Neutrophil (primary cell): ENCODE data around the gene SLC28A1.
A peak's percentile ranks its signal among the peaks of the same experiment; 100 is the strongest.
"Not testable (repeated sequence)": the region's sequence is repeated elsewhere in the genome, so short reads cannot be mapped to it uniquely, and the experiment has no call there.

Source experiments
- H3K27ac ChIP-seq: fragments of 200-600 bp; sonication (generic); 2 replicates; pipeline ENCODE4 v1.5.1; 2016; ENCODE audit warnings: mild to moderate bottlenecking, moderate library complexity
- H3K27me3 ChIP-seq: fragments of 200-600 bp; sonication (generic); 2 replicates; pipeline ENCODE4 v1.6.0; 2016; ENCODE audit warnings: mild to moderate bottlenecking
- H3K36me3 ChIP-seq: fragments of 200-600 bp; sonication (generic); 2 replicates; pipeline ENCODE4 v1.5.1; 2017
- H3K4me1 ChIP-seq, 2 experiments: fragments of 200-600 bp in 1 of 2; sonication (generic) in 1 of 2; 1 replicate in 1 of 2; 2 replicates in 1 of 2; pipeline versions ENCODE4 v1.5.1 to v1.6.1; 2013 to 2016; ENCODE audit warnings: low read depth in 1 of 2, low read length in 1 of 2, mild to moderate bottlenecking in 1 of 2, moderate library complexity in 1 of 2; ENCODE audit not compliant: control insufficient read depth in 1 of 2, insufficient read depth in 1 of 2
- H3K4me3 ChIP-seq, 2 experiments: fragments of 200-600 bp in 1 of 2; sonication (generic) in 1 of 2; 1 replicate in 1 of 2; 2 replicates in 1 of 2; pipeline ENCODE4 v1.5.1; 2013 to 2016; ENCODE audit warnings: low read depth in 1 of 2, low read length in 1 of 2, mild to moderate bottlenecking in 1 of 2, moderate library complexity in 1 of 2
- H3K9me3 ChIP-seq: fragments of 200-600 bp; sonication (generic); 2 replicates; pipeline ENCODE4 v1.5.1; 2016
- CTCF ChIP-seq: fragments of 200-600 bp; sonication (generic); IDR thresholded peaks from 2 replicates; pipeline ENCODE4 v1.5.1; 2016; ENCODE audit warnings: antibody characterized with exemption

The SLC28A1 gene

GRCh38 chr15:84840255-84840654, 44.2 kb upstream of the SLC28A1 start:
- Histone ChIP-seq H3K27ac (no peak overlapping the region), H3K4me3 (no peak overlapping the region), H3K36me3 (no peaks in the 10 kb centered on the region), H3K4me1 (peaks cover 26 to 29% of the 10 kb centered on the region in 2 experiments), H3K9me3 (no peaks in the 10 kb centered on the region), H3K27me3 (no peaks in the 10 kb centered on the region)
- no peak for TF ChIP-seq CTCF

- no peak overlapping the region for H3K27ac ChIP-seq
- no peaks in the 10 kb centered on the region for H3K27me3 ChIP-seq
- no peak overlapping the region for H3K4me3 ChIP-seq
- H3K4me1 ChIP-seq: peaks cover 20 to 23% of the 10 kb centered on the region in 2 experiments
- no peak for TF ChIP-seq CTCF
- H3K36me3 ChIP-seq: no peaks in the 10 kb centered on the region
- H3K9me3 ChIP-seq: no peaks in the 10 kb centered on the region
These were observed 43.6 kb upstream of the SLC28A1 start for GRCh38 chr15:84840741-84841429.

- H3K27ac ChIP-seq: no peak overlapping the region
- no peaks in the 10 kb centered on the region for H3K9me3 ChIP-seq
- peaks cover under 1 to 4% of the 10 kb centered on the region in 2 experiments for H3K4me1 ChIP-seq
- H3K4me3 ChIP-seq: no peak overlapping the region
- H3K36me3 ChIP-seq: no peaks in the 10 kb centered on the region
- no peak for TF ChIP-seq CTCF
- H3K27me3 ChIP-seq: no peaks in the 10 kb centered on the region
These were observed 41.7 kb upstream of the SLC28A1 start for GRCh38 chr15:84842781-84843180.

GRCh38 chr15:84844964-84845363, 39.5 kb upstream of the SLC28A1 start:
- no peaks in the 10 kb centered on the region for H3K4me1 ChIP-seq

GRCh38 chr15:84845631-84846030, 38.8 kb upstream of the SLC28A1 start:
- H3K4me3 ChIP-seq, H3K27ac ChIP-seq, H3K27me3 ChIP-seq, H3K4me1 ChIP-seq, H3K9me3 ChIP-seq, H3K36me3 ChIP-seq: not testable (repeated sequence)
- TF ChIP-seq CTCF: peak; percentile 71

More at GRCh38 chr15:84844964-84845363, 39.5 kb upstream of the SLC28A1 start:
- H3K9me3 ChIP-seq: no peaks in the 10 kb centered on the region
- no peaks in the 10 kb centered on the region for H3K36me3 ChIP-seq
- no peaks in the 10 kb centered on the region for H3K27me3 ChIP-seq
- TF ChIP-seq CTCF: no peak
- H3K27ac ChIP-seq: no peak overlapping the region
- no peak overlapping the region for H3K4me3 ChIP-seq
